GM23338 (cell line): ENCODE results near the gene TMEM239. TPM values are rescaled to one million over a fixed set of nuclear protein-coding genes. Genes with fewer than 3 reads are reported as not detected.

Experiments
- ATAC-seq: fragments of 200-7000 bp; cut with Tn5 transposase; 3 replicates; pipeline ENCODE4 v1.9.1; 2020
- DNase-seq: peaks from one replicate; pipeline ENCODE4 v3.0.0-alpha.2; 2015; ENCODE audit warnings: low spot score
- H2AFZ ChIP-seq: fragments of 200-600 bp; sonication (generic); 2 replicates; pipeline ENCODE4 v1.8.0; 2016; ENCODE audit warnings: antibody characterized with exemption, mild to moderate bottlenecking, moderate library complexity
- H3F3A ChIP-seq: fragments of 200-600 bp; sonication (generic); replicated peaks from 2 replicates; pipeline ENCODE4 v1.8.0; 2017; ENCODE audit warnings: antibody characterized with exemption, mixed run types, low read depth
- H3K27ac ChIP-seq: fragments of 200-600 bp; sonication (generic); 2 replicates; pipeline ENCODE4 v1.6.1; 2016; ENCODE audit warnings: low read depth
- H3K27me3 ChIP-seq: fragments of 200-600 bp; sonication (generic); 2 replicates; pipeline ENCODE4 v1.8.0; 2016; ENCODE audit warnings: mild to moderate bottlenecking, mixed run types, moderate library complexity; ENCODE audit not compliant: insufficient read depth
- H3K36me3 ChIP-seq: fragments of 200-600 bp; sonication (generic); 2 replicates; pipeline ENCODE4 v1.8.0; 2016; ENCODE audit warnings: mild to moderate bottlenecking; ENCODE audit not compliant: insufficient read depth
- H3K4me1 ChIP-seq: fragments of 200-600 bp; sonication (generic); 2 replicates; pipeline ENCODE4 v1.8.0; 2016; ENCODE audit warnings: mild to moderate bottlenecking, moderate library complexity; ENCODE audit not compliant: insufficient read depth
- H3K4me2 ChIP-seq: fragments of 200-600 bp; sonication (generic); 2 replicates; pipeline ENCODE4 v1.7.1; 2017; ENCODE audit warnings: mixed run types
- H3K4me3 ChIP-seq: fragments of 200-600 bp; sonication (generic); 2 replicates; pipeline ENCODE4 v1.6.1; 2016; ENCODE audit warnings: mixed run types
- H3K79me2 ChIP-seq: fragments of 200-600 bp; sonication (generic); replicated peaks from 2 replicates; pipeline ENCODE4 v1.8.0; 2017; ENCODE audit warnings: mild to moderate bottlenecking; ENCODE audit not compliant: insufficient read depth
- H3K9me2 ChIP-seq: fragments of 200-600 bp; sonication (generic); 2 replicates; pipeline ENCODE4 v1.8.0; 2017; ENCODE audit not compliant: insufficient read depth
- H4K20me1 ChIP-seq: fragments of 200-600 bp; sonication (generic); replicated peaks from 2 replicates; pipeline ENCODE4 v1.8.0; 2017; ENCODE audit warnings: mild to moderate bottlenecking; ENCODE audit not compliant: insufficient read depth
- H3K27ac Mint-ChIP-seq: 2 replicates; pipeline ENCODE4 v1.8.0; 2020; ENCODE audit warnings: inconsistent platforms, mild to moderate bottlenecking, moderate library complexity, mixed read lengths
- H3K27me3 Mint-ChIP-seq: 3 replicates; pipeline ENCODE4 v1.8.0; 2022; ENCODE audit warnings: low read depth, mild to moderate bottlenecking, moderate library complexity, mixed read lengths, inconsistent platforms; ENCODE audit not compliant: insufficient read depth, poor library complexity
- H3K36me3 Mint-ChIP-seq: 3 replicates; pipeline ENCODE4 v1.8.0; 2021; ENCODE audit warnings: low read depth, mild to moderate bottlenecking, inconsistent platforms, moderate library complexity, mixed read lengths
- H3K4me1 Mint-ChIP-seq: 3 replicates; pipeline ENCODE4 v1.8.0; 2020; ENCODE audit warnings: mild to moderate bottlenecking, inconsistent platforms, mixed read lengths
- H3K4me3 Mint-ChIP-seq: 3 replicates; pipeline ENCODE4 v1.8.0; 2021; ENCODE audit warnings: moderate library complexity, mild to moderate bottlenecking, inconsistent platforms, mixed read lengths
- H3K9me3 Mint-ChIP-seq: 3 replicates; pipeline ENCODE4 v1.8.0; 2020; ENCODE audit warnings: moderate library complexity, mild to moderate bottlenecking, inconsistent platforms, mixed read lengths
- CREB1 ChIP-seq: fragments of 250-450 bp; sonication (Bioruptor Pico); IDR thresholded peaks from 2 replicates; pipeline ENCODE4 v1.5.0; 2020; ENCODE audit warnings: low read depth, mild to moderate bottlenecking, moderate library complexity
- EZH2 ChIP-seq: fragments of 200-600 bp; sonication (generic); IDR thresholded peaks from one replicate; pipeline ENCODE4 v1.8.0; 2017; ENCODE audit warnings: antibody characterized with exemption, mild to moderate bottlenecking, low read depth; ENCODE audit not compliant: unreplicated experiment
- EZH2phosphoT487 ChIP-seq: fragments of 200-600 bp; sonication (generic); IDR thresholded peaks from one replicate; pipeline ENCODE4 v1.8.1; 2018; ENCODE audit warnings: antibody characterized with exemption; ENCODE audit not compliant: unreplicated experiment
- JUNB ChIP-seq: IDR thresholded peaks from one replicate; pipeline ENCODE4 v1.6.1; 2016; ENCODE audit warnings: antibody characterized with exemption; ENCODE audit not compliant: unreplicated experiment
- NANOG ChIP-seq: IDR thresholded peaks from 2 replicates; pipeline ENCODE4 v1.6.1; 2016; ENCODE audit warnings: antibody characterized with exemption, borderline replicate concordance
- POLR2AphosphoS5 ChIP-seq: IDR thresholded peaks from 2 replicates; pipeline ENCODE4 v1.6.1; 2016; ENCODE audit warnings: antibody characterized with exemption, low read depth
- STAT1 ChIP-seq: IDR thresholded peaks from one replicate; pipeline ENCODE4 v1.6.1; 2016; ENCODE audit warnings: antibody characterized with exemption; ENCODE audit not compliant: unreplicated experiment
- ZNF114 ChIP-seq: fragments of 250-450 bp; sonication (Bioruptor Pico); IDR thresholded peaks from 2 replicates; pipeline ENCODE4 v1.5.0; 2020; ENCODE audit warnings: mild to moderate bottlenecking, moderate library complexity
- ZNF331 ChIP-seq: fragments of 250-450 bp; sonication (Bioruptor Pico); IDR thresholded peaks from 2 replicates; pipeline ENCODE4 v1.5.0; 2020; ENCODE audit warnings: low read depth, mild to moderate bottlenecking, moderate library complexity
- polyA plus RNA-seq: library from polyadenylated mRNA; unstranded; fragments of >200 nt; fragmentation: Nextera tagmentation; extraction: Ambion mirVana; gene quantifications from 2 replicates; pipeline ENCODE4 v1.2.1, GENCODE V29; 2016
- total RNA-seq: library from RNA; depleted of rRNA; stranded (reverse); fragments of >200 nt; shearing (Covaris generic); gene quantifications from 2 replicates; pipeline ENCODE4 v1.2.3, GENCODE V29; 2014
- TF ChIP-seq, protein P1 (sequence below): IDR thresholded peaks from one replicate; pipeline ENCODE4 v1.6.1; 2018; ENCODE audit warnings: antibody characterized with exemption; ENCODE audit not compliant: unreplicated experiment
- TF ChIP-seq, protein P2 (sequence below): fragments of 250-450 bp; sonication (Bioruptor Pico); IDR thresholded peaks from 2 replicates; pipeline ENCODE4 v1.5.0; 2020; ENCODE audit warnings: mild to moderate bottlenecking, moderate library complexity
- TF ChIP-seq, protein P3 (sequence below): IDR thresholded peaks from 2 replicates; pipeline ENCODE4 v1.6.1; 2016; ENCODE audit warnings: antibody characterized with exemption
- TF ChIP-seq, protein P4 (sequence below), 2 experiments: fragments of 200-600 bp in 1 of 2; sonication (generic) in 1 of 2; conservative IDR thresholded peaks; 2 replicates each; pipeline versions ENCODE4 v1.5.1 to v1.6.1; 2016 to 2017; ENCODE audit warnings: antibody characterized with exemption in 2 of 2, low read depth in 2 of 2, mild to moderate bottlenecking in 2 of 2, moderate library complexity in 1 of 2

Gene TMEM239
- total and polyA plus RNA-seq, 2 experiments from 2014 or later = not detected

DNA sequence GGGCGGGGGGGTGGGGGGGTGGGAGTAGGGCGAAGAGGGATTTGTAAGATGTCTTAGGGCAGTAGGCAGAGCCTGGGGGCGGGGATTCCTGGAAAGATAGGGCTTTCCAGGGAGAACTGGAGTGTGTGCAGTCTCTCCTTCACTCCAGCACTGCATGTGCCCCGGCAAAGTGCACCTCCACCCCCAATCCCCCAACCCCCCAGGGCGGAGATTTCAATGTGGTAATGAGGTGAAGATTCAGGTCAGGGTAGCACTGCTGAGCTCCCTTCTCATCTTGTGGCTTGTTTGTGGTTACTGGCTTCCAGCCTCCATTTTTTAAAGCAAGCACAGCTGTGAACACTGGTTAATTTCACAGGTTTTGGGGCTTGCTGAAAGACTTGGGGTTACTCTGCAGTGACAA is 5.9 kb downstream of the TMEM239 start:
- no peaks in the 10 kb centered on the region for H3F3A ChIP-seq
- 0 out of 2 replicates have a peak overlapping the region, but pooled peaks have one; percentile 43 for H3K4me2 ChIP-seq
- no peak overlapping the region for H3K4me3 ChIP-seq
- H2AFZ ChIP-seq = no peak overlapping the region
- Mint-ChIP-seq H3K4me1 (peaks cover 13% of the 10 kb centered on the region), H3K36me3 (peaks cover 11% of the 10 kb centered on the region; the same call in 2 of the 3 replicates), H3K27ac (no peak overlapping the region), H3K9me3 (peaks cover 18% of the 10 kb centered on the region), H3K27me3 (peaks cover 37% of the 10 kb centered on the region), H3K4me3 (no peak overlapping the region)
- no peaks in the 10 kb centered on the region for H3K79me2 ChIP-seq
- H3K27me3 ChIP-seq = peaks cover 65% of the 10 kb centered on the region
- no peak for DNase-seq
- H3K9me2 ChIP-seq = no peaks in the 10 kb centered on the region
- H3K27ac ChIP-seq = no peak overlapping the region
- H3K36me3 ChIP-seq = no peaks in the 10 kb centered on the region
- H3K4me1 ChIP-seq = peaks cover 4% of the 10 kb centered on the region; the same call in 1 of the 2 replicates
- ATAC-seq = no peak
- TF ChIP-seq JUNB = no peak
- no peak for TF ChIP-seq EZH2
- TF ChIP-seq, protein P1, sequence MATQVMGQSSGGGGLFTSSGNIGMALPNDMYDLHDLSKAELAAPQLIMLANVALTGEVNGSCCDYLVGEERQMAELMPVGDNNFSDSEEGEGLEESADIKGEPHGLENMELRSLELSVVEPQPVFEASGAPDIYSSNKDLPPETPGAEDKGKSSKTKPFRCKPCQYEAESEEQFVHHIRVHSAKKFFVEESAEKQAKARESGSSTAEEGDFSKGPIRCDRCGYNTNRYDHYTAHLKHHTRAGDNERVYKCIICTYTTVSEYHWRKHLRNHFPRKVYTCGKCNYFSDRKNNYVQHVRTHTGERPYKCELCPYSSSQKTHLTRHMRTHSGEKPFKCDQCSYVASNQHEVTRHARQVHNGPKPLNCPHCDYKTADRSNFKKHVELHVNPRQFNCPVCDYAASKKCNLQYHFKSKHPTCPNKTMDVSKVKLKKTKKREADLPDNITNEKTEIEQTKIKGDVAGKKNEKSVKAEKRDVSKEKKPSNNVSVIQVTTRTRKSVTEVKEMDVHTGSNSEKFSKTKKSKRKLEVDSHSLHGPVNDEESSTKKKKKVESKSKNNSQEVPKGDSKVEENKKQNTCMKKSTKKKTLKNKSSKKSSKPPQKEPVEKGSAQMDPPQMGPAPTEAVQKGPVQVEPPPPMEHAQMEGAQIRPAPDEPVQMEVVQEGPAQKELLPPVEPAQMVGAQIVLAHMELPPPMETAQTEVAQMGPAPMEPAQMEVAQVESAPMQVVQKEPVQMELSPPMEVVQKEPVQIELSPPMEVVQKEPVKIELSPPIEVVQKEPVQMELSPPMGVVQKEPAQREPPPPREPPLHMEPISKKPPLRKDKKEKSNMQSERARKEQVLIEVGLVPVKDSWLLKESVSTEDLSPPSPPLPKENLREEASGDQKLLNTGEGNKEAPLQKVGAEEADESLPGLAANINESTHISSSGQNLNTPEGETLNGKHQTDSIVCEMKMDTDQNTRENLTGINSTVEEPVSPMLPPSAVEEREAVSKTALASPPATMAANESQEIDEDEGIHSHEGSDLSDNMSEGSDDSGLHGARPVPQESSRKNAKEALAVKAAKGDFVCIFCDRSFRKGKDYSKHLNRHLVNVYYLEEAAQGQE = no peak
- TF ChIP-seq POLR2AphosphoS5 = no peak
- no peak for TF ChIP-seq ZNF331
- TF ChIP-seq, protein P2, sequence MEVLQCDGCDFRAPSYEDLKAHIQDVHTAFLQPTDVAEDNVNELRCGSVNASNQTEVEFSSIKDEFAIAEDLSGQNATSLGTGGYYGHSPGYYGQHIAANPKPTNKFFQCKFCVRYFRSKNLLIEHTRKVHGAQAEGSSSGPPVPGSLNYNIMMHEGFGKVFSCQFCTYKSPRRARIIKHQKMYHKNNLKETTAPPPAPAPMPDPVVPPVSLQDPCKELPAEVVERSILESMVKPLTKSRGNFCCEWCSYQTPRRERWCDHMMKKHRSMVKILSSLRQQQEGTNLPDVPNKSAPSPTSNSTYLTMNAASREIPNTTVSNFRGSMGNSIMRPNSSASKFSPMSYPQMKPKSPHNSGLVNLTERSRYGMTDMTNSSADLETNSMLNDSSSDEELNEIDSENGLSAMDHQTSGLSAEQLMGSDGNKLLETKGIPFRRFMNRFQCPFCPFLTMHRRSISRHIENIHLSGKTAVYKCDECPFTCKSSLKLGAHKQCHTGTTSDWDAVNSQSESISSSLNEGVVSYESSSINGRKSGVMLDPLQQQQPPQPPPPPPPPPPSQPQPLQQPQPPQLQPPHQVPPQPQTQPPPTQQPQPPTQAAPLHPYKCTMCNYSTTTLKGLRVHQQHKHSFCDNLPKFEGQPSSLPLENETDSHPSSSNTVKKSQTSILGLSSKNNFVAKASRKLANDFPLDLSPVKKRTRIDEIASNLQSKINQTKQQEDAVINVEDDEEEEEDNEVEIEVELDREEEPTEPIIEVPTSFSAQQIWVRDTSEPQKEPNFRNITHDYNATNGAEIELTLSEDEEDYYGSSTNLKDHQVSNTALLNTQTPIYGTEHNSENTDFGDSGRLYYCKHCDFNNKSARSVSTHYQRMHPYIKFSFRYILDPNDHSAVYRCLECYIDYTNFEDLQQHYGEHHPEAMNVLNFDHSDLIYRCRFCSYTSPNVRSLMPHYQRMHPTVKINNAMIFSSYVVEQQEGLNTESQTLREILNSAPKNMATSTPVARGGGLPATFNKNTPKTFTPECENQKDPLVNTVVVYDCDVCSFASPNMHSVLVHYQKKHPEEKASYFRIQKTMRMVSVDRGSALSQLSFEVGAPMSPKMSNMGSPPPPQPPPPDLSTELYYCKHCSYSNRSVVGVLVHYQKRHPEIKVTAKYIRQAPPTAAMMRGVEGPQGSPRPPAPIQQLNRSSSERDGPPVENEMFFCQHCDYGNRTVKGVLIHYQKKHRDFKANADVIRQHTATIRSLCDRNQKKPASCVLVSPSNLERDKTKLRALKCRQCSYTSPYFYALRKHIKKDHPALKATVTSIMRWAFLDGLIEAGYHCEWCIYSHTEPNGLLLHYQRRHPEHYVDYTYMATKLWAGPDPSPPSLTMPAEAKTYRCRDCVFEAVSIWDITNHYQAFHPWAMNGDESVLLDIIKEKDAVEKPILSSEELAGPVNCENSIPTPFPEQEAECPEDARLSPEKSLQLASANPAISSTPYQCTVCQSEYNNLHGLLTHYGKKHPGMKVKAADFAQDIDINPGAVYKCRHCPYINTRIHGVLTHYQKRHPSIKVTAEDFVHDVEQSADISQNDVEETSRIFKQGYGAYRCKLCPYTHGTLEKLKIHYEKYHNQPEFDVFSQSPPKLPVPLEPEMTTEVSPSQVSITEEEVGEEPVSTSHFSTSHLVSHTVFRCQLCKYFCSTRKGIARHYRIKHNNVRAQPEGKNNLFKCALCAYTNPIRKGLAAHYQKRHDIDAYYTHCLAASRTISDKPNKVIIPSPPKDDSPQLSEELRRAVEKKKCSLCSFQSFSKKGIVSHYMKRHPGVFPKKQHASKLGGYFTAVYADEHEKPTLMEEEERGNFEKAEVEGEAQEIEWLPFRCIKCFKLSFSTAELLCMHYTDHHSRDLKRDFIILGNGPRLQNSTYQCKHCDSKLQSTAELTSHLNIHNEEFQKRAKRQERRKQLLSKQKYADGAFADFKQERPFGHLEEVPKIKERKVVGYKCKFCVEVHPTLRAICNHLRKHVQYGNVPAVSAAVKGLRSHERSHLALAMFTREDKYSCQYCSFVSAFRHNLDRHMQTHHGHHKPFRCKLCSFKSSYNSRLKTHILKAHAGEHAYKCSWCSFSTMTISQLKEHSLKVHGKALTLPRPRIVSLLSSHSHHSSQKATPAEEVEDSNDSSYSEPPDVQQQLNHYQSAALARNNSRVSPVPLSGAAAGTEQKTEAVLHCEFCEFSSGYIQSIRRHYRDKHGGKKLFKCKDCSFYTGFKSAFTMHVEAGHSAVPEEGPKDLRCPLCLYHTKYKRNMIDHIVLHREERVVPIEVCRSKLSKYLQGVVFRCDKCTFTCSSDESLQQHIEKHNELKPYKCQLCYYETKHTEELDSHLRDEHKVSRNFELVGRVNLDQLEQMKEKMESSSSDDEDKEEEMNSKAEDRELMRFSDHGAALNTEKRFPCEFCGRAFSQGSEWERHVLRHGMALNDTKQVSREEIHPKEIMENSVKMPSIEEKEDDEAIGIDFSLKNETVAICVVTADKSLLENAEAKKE = no peak
- no peak for TF ChIP-seq CREB1
- TF ChIP-seq, protein P3, sequence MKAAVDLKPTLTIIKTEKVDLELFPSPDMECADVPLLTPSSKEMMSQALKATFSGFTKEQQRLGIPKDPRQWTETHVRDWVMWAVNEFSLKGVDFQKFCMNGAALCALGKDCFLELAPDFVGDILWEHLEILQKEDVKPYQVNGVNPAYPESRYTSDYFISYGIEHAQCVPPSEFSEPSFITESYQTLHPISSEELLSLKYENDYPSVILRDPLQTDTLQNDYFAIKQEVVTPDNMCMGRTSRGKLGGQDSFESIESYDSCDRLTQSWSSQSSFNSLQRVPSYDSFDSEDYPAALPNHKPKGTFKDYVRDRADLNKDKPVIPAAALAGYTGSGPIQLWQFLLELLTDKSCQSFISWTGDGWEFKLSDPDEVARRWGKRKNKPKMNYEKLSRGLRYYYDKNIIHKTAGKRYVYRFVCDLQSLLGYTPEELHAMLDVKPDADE = no peak
- no peak for TF ChIP-seq EZH2phosphoT487
- TF ChIP-seq, protein P4, sequence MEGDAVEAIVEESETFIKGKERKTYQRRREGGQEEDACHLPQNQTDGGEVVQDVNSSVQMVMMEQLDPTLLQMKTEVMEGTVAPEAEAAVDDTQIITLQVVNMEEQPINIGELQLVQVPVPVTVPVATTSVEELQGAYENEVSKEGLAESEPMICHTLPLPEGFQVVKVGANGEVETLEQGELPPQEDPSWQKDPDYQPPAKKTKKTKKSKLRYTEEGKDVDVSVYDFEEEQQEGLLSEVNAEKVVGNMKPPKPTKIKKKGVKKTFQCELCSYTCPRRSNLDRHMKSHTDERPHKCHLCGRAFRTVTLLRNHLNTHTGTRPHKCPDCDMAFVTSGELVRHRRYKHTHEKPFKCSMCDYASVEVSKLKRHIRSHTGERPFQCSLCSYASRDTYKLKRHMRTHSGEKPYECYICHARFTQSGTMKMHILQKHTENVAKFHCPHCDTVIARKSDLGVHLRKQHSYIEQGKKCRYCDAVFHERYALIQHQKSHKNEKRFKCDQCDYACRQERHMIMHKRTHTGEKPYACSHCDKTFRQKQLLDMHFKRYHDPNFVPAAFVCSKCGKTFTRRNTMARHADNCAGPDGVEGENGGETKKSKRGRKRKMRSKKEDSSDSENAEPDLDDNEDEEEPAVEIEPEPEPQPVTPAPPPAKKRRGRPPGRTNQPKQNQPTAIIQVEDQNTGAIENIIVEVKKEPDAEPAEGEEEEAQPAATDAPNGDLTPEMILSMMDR (conservative IDR thresholded peaks at IDR 0.05; ENCODE audit: low read depth in 2 of 2) = no peak
- no peak for TF ChIP-seq ZNF114 (CRISPR knock-in tag)
- TF ChIP-seq STAT1 = no peak
- TF ChIP-seq NANOG = no peak
- no peaks in the 10 kb centered on the region for H4K20me1 ChIP-seq
